GM18517 (cell line): ENCODE measurements around the gene STAG3.
"Not testable (repeated sequence)": the region's sequence is repeated elsewhere in the genome, so short reads cannot be mapped to it uniquely, and the experiment has no call there.

Source experiments
- ATAC-seq: cut with Tn5 transposase; IDR thresholded peaks from one replicate; pipeline ENCODE4 v1.9.1; 2021; ENCODE audit warnings: mild to moderate bottlenecking, moderate library complexity; ENCODE audit not compliant: unreplicated experiment

STAG3 gene

GRCh38 chr7:100246121-100246864 lies 68.6 kb downstream of the STAG3 start:
- ATAC-seq: not testable (repeated sequence)

GRCh38 chr7:100246865-100247137 lies 69.1 kb downstream of the STAG3 start:
- not testable (repeated sequence) for ATAC-seq

- no peak for ATAC-seq
These were observed 69.5 kb downstream of the STAG3 start for GRCh38 chr7:100247152-100247757.

GRCh38 chr7:100248483-100248882 lies 70.8 kb downstream of the STAG3 start:
- no peak for ATAC-seq

GRCh38 chr7:100257017-100257416 lies 79.3 kb downstream of the STAG3 start:
- ATAC-seq: no peak

- not testable (repeated sequence) for ATAC-seq
These were observed 82.3 kb downstream of the STAG3 start for GRCh38 chr7:100259984-100260383.

GRCh38 chr7:100262896-100263295 lies 85.2 kb downstream of the STAG3 start:
- ATAC-seq: not testable (repeated sequence)
